ENCODE measurements around the gene WDSUB1.

The WDSUB1 gene

DNA sequence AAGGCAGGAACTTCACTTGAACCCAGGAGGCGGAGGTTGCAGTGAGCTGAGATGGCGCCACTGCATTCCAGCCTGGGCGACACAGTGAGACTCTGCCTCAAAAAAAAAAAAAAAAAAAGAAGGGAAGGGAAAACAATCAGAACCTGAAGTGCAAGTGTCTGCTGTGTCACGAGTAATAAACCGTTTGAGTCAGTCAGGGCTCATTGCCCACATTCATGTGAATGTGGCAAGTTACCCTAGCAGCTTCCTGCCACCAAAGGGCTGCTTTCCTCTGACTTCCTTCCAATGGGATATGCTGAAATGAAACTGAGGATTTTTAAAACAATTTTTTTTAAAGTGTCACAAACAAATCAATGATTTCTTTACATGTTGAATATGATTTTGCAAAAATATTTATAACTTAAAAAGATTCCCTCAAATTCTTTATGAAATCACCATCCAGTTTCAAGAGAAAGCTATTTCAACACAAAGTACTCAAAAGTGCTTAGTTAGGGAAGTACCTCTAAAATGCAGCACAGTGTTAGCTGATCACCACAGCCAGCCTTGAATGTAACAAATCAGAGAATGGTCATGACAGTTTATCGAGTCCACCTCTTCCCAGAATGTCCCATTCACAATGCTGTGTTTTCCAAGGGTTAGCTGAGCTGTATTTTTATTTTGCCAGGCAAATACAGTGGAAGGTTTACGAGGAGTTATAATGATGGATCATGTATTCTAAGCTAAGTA is 36.4 kb downstream of the WDSUB1 start:
- TF ChIP-seq ZNF274 (IDR thresholded peaks at IDR 0.05; ENCODE audit: low read depth, low read length), result no peak
- no peak overlapping the region; the same call in 1 of the 2 replicates for H3K4me3 ChIP-seq (ENCODE audit: low read length)

DNA sequence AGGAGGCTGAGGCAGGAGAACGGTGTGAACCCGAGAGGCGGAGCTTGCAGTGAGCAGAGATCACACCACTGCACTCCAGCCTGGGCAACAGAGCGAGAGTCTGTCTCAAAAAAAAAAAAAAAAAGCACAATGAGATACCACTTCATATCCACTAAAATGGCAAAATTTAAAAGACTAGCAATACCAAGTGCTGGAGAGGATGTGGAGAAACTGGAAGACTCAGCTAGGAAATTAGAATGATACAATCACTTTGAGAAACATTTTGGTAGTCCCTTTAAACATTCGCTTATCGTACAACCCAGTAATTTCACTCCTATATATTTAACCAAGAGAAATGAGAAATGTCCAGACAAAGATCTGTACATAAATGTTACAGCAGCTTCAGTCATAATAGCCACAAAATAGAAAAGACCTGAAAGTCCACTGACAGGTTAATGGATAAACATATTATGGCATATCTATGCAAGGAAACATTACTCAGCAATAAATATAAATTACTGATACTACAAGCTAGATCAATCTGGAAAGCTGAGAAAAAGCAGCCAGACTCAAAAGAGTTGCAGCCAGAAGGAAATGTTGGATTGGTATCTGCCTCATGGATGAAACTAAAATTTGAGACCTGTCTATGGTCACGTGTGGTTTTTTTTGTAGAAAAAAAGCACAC is 40.0 kb downstream of the WDSUB1 start:
- H3K4me3 ChIP-seq (ENCODE audit: low read length), result no peak overlapping the region
- no peak for TF ChIP-seq ZNF274 (IDR thresholded peaks at IDR 0.05; ENCODE audit: low read depth, low read length)

DNA sequence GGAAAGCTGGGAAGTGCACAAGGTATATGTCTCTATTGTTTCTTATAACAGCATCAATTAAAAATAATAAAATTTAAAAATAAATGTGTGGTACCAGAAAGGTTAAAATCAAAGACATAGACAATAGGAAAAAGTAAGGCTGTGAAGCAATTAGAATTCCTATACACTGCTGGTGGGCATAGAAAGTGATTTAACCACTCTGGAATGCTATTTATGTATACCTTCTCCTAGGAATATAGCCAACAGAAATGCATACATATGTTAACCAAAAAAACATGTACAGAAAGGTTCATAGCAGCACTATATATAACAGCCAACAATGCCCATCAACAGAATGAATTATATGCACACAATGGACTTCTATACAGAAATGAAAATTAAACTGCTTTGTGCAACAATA is 43.0 kb downstream of the WDSUB1 start:
- no peak for TF ChIP-seq ZNF274 (IDR thresholded peaks at IDR 0.05; ENCODE audit: low read depth, low read length)
- H3K4me3 ChIP-seq (ENCODE audit: low read length), result no peak overlapping the region

DNA sequence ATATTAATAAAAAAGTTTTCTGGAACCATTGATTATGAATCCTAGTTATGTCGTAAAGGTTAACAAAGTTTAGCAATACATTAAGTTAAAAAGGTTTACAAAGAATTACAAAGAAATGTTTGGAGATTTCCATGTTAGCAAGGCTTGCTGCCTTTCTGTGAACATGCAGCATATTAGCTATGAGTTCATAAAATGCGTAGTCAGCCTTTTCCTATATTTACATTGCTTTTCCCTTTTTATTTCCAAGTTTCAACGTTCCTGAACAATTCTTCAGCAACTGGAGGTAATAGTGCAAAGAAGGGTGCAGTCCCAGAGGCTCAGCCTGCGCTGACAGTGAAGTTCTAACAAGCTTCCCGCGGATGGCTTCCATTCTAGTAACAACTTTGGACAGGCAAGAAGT is 51.6 kb downstream of the WDSUB1 start:
- no peak overlapping the region for H3K4me3 ChIP-seq (ENCODE audit: low read length)
- TF ChIP-seq ZNF274 (IDR thresholded peaks at IDR 0.05; ENCODE audit: low read depth, low read length), result no peak

DNA sequence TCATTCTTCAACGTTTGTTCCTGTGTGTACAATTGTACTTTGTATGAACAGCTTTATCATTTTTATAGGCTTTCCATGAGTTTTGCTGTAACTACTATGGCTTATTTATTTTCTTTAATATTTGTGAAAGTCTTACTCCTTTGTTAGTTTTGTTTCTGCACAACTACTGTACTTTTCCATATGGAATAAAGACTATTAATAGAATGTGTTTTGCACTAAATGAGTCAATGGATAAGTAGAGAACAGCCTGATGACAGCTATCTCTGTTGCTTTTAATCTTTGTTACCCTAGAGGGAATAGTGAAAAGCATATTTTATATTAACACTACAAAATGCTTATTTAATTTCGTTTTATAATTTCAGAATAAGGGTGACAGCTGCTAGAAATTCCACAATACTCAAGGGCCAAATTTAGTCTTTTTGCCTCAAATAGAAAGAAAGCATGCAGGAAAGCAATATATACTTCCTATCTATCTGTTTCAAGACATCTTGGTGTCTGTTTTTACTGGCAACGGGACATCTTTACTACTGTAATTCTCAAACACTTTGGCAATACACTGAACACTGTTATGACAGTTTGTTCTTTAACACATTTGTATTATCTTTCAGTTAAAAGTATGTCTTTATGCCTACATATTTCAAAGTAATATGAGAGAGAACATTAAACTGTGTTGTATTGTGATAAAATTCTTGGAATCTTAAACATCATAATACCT is 53.9 kb downstream of the WDSUB1 start:
- TF ChIP-seq ZNF274 (IDR thresholded peaks at IDR 0.05; ENCODE audit: low read depth, low read length), result no peak
- no peak overlapping the region for H3K4me3 ChIP-seq (ENCODE audit: low read length)

DNA sequence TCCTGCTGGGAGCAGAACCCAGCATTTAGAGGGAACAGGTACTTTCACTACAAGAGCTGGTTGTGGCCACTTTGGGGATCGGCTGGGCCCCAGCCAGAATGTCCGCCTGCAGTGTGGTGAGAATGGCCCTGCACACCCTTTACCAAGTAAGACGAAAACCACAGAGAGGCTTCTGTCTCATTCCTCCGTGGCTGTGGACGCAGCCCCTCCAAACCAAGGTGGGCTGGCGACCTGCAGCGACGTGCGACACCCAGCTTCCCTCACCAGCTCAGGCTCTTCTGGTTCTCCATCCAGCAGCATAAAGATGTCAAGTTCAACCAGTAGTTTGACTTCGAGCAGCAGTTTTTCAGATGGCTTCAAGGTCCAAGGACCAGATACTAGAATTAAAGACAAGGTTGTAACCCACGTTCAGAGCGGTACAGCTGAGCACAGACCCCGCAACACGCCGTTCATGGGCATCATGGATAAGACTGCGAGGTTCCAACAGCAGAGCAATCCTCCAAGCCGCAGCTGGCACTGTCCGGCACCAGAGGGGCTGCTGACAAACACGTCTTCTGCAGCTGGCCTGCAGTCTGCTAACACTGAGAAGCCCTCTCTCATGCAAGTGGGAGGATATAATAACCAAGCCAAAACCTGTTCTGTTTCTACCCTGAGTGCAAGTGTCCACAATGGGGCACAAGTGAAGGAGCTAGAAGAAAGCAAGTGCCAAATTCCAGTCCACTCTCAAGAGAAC is 56.2 kb downstream of the WDSUB1 start:
- no peak overlapping the region for H3K4me3 ChIP-seq (ENCODE audit: low read length)
- TF ChIP-seq ZNF274 (IDR thresholded peaks at IDR 0.05; ENCODE audit: low read depth, low read length), result no peak

DNA sequence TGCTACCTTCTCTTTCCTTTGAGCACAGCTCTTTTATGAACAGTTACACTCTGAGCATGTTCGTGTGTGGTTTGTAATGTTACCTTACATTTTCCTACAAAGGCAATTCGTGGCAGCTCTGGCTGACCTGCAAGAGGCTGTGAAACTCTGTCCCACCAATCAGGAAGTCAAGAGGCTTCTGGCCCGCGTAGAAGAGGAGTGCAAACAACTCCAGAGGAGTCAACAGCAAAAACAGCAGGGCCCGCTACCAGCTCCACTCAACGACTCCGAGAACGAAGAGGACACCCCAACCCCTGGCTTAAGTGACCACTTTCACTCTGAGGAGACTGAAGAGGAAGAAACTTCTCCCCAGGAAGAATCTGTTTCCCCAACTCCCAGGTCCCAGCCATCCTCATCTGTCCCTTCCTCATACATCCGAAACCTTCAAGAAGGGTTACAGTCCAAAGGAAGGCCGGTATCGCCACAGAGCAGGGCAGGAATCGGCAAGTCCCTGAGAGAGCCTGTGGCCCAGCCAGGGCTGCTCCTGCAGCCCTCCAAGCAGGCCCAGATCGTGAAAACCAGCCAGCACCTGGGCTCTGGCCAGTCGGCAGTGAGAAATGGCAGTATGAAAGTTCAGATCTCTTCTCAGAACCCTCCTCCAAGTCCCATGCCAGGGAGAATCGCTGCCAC is 56.9 kb downstream of the WDSUB1 start:
- H3K4me3 ChIP-seq (ENCODE audit: low read length), result no peak overlapping the region
- no peak for TF ChIP-seq ZNF274 (IDR thresholded peaks at IDR 0.05; ENCODE audit: low read depth, low read length)

DNA sequence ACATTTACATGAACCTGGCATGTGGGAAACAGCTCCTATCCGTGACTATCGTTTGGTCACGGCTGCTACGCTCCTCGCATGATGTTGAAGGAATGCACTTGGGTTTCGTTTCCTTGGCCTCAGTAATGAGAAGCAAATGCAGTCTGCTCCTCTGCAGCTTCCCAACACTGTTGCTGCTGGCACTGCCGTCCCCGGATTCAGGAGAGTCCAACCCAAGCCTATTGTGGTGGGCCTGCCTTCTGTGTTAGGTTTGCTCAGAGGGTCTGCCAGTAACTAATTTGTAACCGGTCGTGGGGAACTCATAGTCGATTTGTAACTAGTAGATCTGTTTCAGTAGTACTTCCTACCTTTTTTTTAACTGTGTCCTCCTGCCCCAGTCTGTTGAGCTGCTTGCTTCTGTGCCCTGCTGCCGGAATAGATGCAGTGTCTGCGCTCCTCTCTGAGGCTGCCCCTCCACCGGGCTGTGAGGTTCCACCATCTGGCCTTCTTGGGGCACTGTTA is 58.4 kb downstream of the WDSUB1 start:
- no peak overlapping the region for H3K4me3 ChIP-seq (ENCODE audit: low read length)
- no peak for TF ChIP-seq ZNF274 (IDR thresholded peaks at IDR 0.05; ENCODE audit: low read depth, low read length)

DNA sequence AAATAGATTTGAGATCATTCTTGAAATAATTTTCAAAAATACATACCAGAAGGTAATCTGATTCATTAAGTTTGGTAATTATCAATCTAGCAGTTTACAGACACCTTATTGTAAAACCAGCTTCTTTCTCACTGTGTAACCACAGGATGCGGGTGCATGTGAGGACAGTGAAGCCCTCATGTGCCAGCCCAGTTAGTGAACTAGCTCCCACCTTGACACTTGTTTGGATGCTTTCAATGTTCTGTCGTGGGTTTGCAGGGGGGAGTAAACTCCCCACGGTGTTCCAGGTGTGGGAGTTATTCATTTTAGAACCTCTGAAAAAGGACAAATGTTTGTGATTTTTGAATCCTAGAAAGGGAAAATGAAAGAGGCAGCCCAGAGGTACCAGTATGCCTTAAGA is 59.0 kb downstream of the WDSUB1 start:
- H3K4me3 ChIP-seq (ENCODE audit: low read length), result no peak overlapping the region
- TF ChIP-seq ZNF274 (IDR thresholded peaks at IDR 0.05; ENCODE audit: low read depth, low read length), result no peak

DNA sequence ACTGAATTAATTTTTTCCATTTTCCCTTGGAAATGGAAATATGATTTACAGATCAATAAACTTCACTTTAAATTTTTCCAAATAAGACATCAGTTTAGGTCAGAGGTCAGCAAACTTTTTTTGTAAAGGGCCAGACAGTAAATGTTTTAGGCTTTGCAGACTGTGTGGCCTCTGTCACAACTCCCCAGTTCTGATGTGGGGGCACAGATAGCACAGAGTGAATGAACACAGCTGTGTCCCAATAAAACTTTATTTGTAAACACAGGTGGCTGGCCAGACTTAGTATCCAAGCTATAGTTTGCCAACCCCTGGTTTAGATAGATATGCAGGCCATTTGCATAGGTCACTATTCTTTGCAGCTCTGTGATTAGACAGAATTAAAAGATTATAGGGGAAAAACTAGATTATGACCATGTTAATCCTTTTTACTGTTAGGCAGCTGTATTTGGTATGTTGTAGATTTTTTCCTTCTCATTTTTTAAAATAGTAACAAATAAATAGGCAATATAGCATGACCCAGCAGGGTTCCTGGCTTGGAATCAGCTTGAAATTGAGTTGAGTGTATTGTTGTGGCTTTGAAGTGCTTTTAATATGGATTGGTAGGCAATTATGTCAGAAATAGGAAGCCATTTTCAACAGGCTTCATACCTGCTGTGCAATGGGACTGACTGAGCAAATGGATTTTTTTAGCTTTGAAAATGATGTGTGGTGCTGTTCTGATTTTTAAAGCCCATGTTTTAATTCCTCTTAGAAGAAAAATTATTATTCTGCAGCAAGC is 59.7 kb downstream of the WDSUB1 start:
- TF ChIP-seq ZNF274 (IDR thresholded peaks at IDR 0.05; ENCODE audit: low read depth, low read length), result no peak

DNA sequence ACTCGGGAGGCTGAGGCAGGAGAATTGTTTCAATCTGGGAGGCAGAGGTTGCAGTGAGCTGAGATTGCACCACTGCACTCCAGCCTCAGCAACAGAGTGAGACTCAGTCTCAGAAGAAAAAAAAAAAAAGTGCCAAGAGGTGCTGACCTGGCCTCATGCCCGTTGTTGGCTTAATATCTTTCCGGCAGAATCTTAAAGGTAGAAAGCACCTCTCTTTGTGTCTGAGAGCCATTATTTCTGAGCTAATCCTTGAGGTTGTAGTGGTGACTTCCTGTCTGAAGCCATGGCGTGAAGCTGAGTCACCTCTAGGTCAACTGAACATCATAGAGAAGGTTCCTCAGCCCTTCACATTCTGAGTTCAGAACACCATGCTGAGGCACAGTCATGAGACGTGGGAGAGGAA is 60.4 kb downstream of the WDSUB1 start:
- H3K4me3 ChIP-seq (ENCODE audit: low read length), result no peak overlapping the region
- no peak for TF ChIP-seq ZNF274 (IDR thresholded peaks at IDR 0.05; ENCODE audit: low read depth, low read length)

More for the DNA sequence above, 59.7 kb downstream of the WDSUB1 start:
- no peak overlapping the region for H3K4me3 ChIP-seq (ENCODE audit: low read length)

DNA sequence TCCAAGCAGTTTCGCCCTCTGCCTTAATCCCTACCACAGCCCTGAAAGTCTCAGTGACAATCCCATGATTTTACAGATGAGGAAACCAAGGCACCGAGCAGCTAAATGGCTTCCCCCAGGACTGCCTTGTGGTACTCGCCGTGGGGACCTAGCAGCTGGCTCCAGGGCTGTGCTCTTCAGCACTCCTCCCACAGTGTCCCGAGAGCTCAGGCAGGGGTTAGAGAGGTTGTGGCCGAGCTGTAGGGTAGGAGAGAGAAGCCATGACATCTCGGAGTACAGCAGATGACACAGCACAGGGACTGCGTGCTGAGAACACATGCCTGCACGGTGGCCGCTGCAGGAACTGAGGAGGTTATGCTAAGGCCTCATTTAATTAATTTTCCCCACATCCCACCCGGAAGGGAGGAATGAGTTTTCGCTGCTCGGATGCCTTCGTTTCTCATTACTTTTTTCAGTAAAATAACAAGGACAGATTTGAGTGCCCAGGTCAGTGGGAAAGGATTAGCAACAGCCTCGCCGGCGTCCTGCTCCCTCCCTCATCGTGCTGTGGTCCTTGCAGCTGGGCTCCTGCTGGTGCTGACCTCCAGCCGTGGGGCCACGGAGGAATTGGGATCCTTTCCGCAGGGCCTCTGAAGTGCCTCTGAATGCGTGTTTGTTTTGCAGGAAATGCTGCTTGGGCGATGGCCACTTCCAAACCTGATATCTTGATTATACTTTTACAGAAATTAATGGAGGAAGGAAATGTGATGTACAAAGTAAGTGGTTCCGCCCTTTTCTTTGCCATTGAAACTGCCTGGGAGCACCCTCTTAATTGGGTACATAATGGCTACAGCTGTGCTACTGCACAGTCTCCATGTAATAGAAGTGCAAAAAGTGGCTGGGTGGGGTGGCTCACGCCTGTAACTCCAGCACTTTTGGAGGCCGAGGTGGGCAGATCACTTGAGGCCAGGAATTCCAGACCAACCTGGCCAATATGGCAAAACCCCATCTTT is 61.2 kb downstream of the WDSUB1 start:
- TF ChIP-seq ZNF274 (IDR thresholded peaks at IDR 0.05; ENCODE audit: low read depth, low read length), result no peak

More for the DNA sequence above, 61.2 kb downstream of the WDSUB1 start:
- no peak overlapping the region for H3K4me3 ChIP-seq (ENCODE audit: low read length)
